ENCODE measurements around the gene MPZL1. TPM values are rescaled to one million over a fixed set of nuclear protein-coding genes. Genes with fewer than 3 reads are reported as not detected.
A peak's percentile ranks its signal among the peaks of the same experiment; 100 is the strongest.

Gene MPZL1
- total and polyA plus RNA-seq, 2 of the 8 experiments (the other 6 are each of a cell fraction or from before 2014, with no cell fraction given) = 37.8 to 120 TPM

DNA sequence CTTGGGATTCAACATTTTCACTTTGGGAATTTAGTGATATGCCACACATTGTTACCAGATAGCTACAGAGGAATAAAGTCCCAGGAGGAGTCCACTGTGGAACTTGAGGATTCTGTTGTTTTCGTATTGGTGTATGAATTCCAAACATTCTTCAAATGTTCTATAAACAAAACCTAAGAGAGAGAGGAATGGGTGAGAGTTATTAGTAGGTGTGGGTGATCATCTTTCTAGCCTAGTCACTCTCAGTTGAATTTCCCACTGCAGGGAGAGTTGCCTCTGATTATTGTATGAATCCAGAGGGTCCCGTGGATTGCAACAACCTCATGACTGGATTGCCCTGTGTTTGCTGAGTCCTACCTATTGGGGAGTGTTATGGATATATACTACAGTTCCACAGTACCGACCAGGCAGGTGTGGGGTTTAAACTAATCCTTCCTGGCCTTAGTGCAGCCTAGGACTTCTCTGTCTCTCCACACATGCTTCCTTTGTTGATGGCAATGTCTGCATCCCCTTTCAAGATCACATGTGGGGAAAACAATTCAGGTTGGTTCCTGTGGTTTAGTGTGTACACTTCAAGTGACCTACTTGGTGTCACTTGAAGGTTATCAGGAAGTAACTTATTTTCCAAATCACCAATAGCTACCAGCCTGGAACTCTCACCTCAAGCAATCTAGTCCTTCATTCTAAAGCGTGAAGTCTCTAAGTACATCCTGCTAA is 100.3 kb downstream of the MPZL1 start:
- Histone ChIP-seq H2BK15ac (ENCODE audit: low read length) (peak overlapping the region; percentile 6; the same call in 1 of the 2 replicates), H4K91ac (replicated peaks; ENCODE audit: insufficient read length, low read length) (peak overlapping the region; percentile 58), H3K4me3 (ENCODE audit: extremely low read depth in 1 of 4, insufficient read depth in 2 of 4, low read depth in 3 of 4, low read length in 4 of 4) (no peak overlapping the region), H3K9ac (replicated peaks in 1 of 4; ENCODE audit: extremely low read depth in 1 of 4, low read depth in 3 of 4, low read length in 3 of 4) (no peak overlapping the region), H2BK20ac (ENCODE audit: low read length) (no peak overlapping the region), H3K4me1 (replicated peaks in 1 of 4; ENCODE audit: control insufficient read depth in 3 of 4, insufficient read depth in 4 of 4, low read length in 3 of 4) (peaks cover 0 to 8% (median 4%) of the 10 kb centered on the region in 4 experiments; a peak in 5 of 7 replicates), H3K9me3 (ENCODE audit: insufficient read depth in 2 of 2, low read depth in 1 of 2, low read length in 1 of 2) (no peaks in the 10 kb centered on the region), H4K5ac (ENCODE audit: insufficient read length, low read depth, low read length) (no peak overlapping the region), H3K18ac (ENCODE audit: extremely low read depth, low read length) (no peak overlapping the region), H2BK120ac (replicated peaks; ENCODE audit: low read depth, low read length) (peak overlapping the region; percentile 65), H3K4ac (replicated peaks; ENCODE audit: insufficient read length, low read depth, low read length) (no peak overlapping the region), H4K8ac (ENCODE audit: extremely low read depth, insufficient read depth, low read length) (no peak overlapping the region), H4K20me1 (replicated peaks in 1 of 2; ENCODE audit: control insufficient read depth in 1 of 2, insufficient read depth in 2 of 2, low read length in 2 of 2) (no peaks in the 10 kb centered on the region), H2BK12ac (ENCODE audit: low read depth, low read length) (peak overlapping the region; percentile 93; the same call in 1 of the 2 replicates), H3K79me1 (ENCODE audit: low read depth, low read length) (no peaks in the 10 kb centered on the region), H2BK5ac (ENCODE audit: low read depth, low read length) (no peak overlapping the region), H3K23me2 (ENCODE audit: low read depth, low read length) (no peaks in the 10 kb centered on the region), H3K56ac (replicated peaks; ENCODE audit: insufficient read length, low read depth, low read length) (no peak overlapping the region), H3K27me3 (replicated peaks in 1 of 4; ENCODE audit: control insufficient read depth in 3 of 4, extremely low read depth in 1 of 4, insufficient read depth in 3 of 4, low read length in 3 of 4) (no peaks in the 10 kb centered on the region), H3K14ac (ENCODE audit: insufficient read length) (no peak overlapping the region), H3K23ac (ENCODE audit: insufficient read length) (no peak overlapping the region), H3K79me2 (ENCODE audit: control insufficient read depth in 1 of 2, insufficient read depth in 2 of 2, low read length in 2 of 2) (no peaks in the 10 kb centered on the region), H3K36me3 (ENCODE audit: control insufficient read depth in 2 of 4, insufficient read depth in 4 of 4, low read length in 3 of 4) (no peaks in the 10 kb centered on the region), H2AK5ac (ENCODE audit: low read depth, low read length) (0 out of 2 replicates have a peak overlapping the region, but pooled peaks have one; percentile 54), H2AFZ (ENCODE audit: low read length) (peak overlapping the region; percentile 72; the same call in 1 of the 2 replicates), H3K27ac (ENCODE audit: low read depth, low read length) (no peak overlapping the region), H3K4me2 (ENCODE audit: insufficient read depth in 1 of 2, low read depth in 2 of 2, low read length in 2 of 2) (no peak overlapping the region)
- no peak for FAIRE-seq
- CTCF ChIA-PET (ENCODE audit: partially characterized antibody) = interaction anchor here (2.1 kb wide), 1 partner anchor 9 kb away, joined by 8 read pairs; no protein-coding TSS in a partner anchor
- TF ChIP-seq, protein P1, sequence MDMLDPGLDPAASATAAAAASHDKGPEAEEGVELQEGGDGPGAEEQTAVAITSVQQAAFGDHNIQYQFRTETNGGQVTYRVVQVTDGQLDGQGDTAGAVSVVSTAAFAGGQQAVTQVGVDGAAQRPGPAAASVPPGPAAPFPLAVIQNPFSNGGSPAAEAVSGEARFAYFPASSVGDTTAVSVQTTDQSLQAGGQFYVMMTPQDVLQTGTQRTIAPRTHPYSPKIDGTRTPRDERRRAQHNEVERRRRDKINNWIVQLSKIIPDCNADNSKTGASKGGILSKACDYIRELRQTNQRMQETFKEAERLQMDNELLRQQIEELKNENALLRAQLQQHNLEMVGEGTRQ (IDR thresholded peaks at IDR 0.05; ENCODE audit: low read length) = no peak
- TF ChIP-seq CHD2 (IDR thresholded peaks at IDR 0.05; ENCODE audit: low read length) = no peak
- no peak for TF ChIP-seq CREB1 (IDR thresholded peaks at IDR 0.05)
- TF ChIP-seq RFX5 (IDR thresholded peaks at IDR 0.05; ENCODE audit: borderline replicate concordance, low read depth, low read length) = no peak
- no peak for TF ChIP-seq KDM5A (IDR thresholded peaks at IDR 0.05; ENCODE audit: low read length)
- TF ChIP-seq TAF7 (optimal IDR thresholded peaks at IDR 0.05; ENCODE audit: borderline replicate concordance, low read depth, low read length) = no peak
- no peak for TF ChIP-seq GABPA (IDR thresholded peaks at IDR 0.05; ENCODE audit: borderline replicate concordance, insufficient read depth, low read length)
- no peak for TF ChIP-seq CHD1 (IDR thresholded peaks at IDR 0.05; ENCODE audit: low read depth, low read length)
- TF ChIP-seq POU5F1 (IDR thresholded peaks at IDR 0.05; ENCODE audit: low read depth, low read length) = no peak
- 86% methylated on average over 4 of the region's 4 CpGs; no CpG with 5 or more reads in 1 of the 2 experiments for WGBS, 2 experiments (ENCODE audit: extremely low coverage in 1 of 2, insufficient coverage in 1 of 2, insufficient read length in 1 of 2, insufficient replicate concordance in 2 of 2, low coverage in 1 of 2, low lambda C conversion rate in 2 of 2, missing lambda C conversion rate in 1 of 2)
- POLR2A ChIA-PET (ENCODE audit: partially characterized antibody) = interaction anchor here (0.9 to 1.3 kb wide), 2 partner anchors 11 to 19 kb away, joined by 3 to 4 read pairs; no protein-coding TSS in a partner anchor
- no peak for DNase-seq (ENCODE audit: low read depth in 1 of 2, low spot score in 2 of 2)
